IMR-90 (cell line): ENCODE results near the gene GPHB5. TPM values are rescaled to one million over a fixed set of nuclear protein-coding genes. Genes with fewer than 3 reads are reported as not detected.

ENCODE experiments used
- ATAC-seq: fragments of 200-7000 bp; cut with Tn5 transposase; 2 replicates; pipeline ENCODE4 v1.9.1; 2020; ENCODE audit warnings: low read depth, mild to moderate bottlenecking, moderate library complexity
- BruUV-seq: library from RNA; stranded (reverse); fragments of 400-500 nt; replicated peaks from 2 replicates; lab custom pipeline; 2021; lab: Mats Ljungman, UMichigan
- CTCF ChIA-PET: fragments of 300-600 bp; formaldehyde crosslinking; extraction: SDS; loops from one replicate; lab custom pipeline; 2021; ENCODE audit warnings: antibody characterized with exemption; lab: Yijun Ruan, JAX
- POLR2A ChIA-PET: fragments of 300-600 bp; sonication (Branson Sonifier 250); formaldehyde crosslinking; loops from one replicate; lab custom pipeline; 2022; ENCODE audit warnings: antibody characterized with exemption; ENCODE audit not compliant: unreplicated experiment; lab: Charles Lee
- DNase-seq: peaks from one replicate; pipeline ENCODE4 v3.0.0; 2013
- H2AFZ ChIP-seq: replicated peaks from 2 replicates; pipeline ENCODE3; 2013; ENCODE audit warnings: low read length, mild to moderate bottlenecking; ENCODE audit not compliant: poor library complexity
- H2AK5ac ChIP-seq: 2 replicates; pipeline ENCODE4 v1.6.1; 2013; ENCODE audit warnings: low read depth, low read length, inconsistent platforms
- H2AK9ac ChIP-seq: replicated peaks from 2 replicates; pipeline ENCODE3; 2013; ENCODE audit warnings: mild to moderate bottlenecking, low read depth, low read length, moderate library complexity; ENCODE audit not compliant: poor library complexity
- H2BK120ac ChIP-seq: 2 replicates; pipeline ENCODE4 v1.6.1; 2013; ENCODE audit warnings: low read depth, low read length, inconsistent platforms
- H2BK15ac ChIP-seq: 3 replicates; pipeline ENCODE4 v1.6.1; 2013; ENCODE audit warnings: low read depth, low read length, inconsistent platforms
- H2BK20ac ChIP-seq: 2 replicates; pipeline ENCODE4 v1.6.1; 2013; ENCODE audit warnings: low read depth, mild to moderate bottlenecking, inconsistent platforms, low read length, moderate library complexity
- H2BK5ac ChIP-seq: 2 replicates; pipeline ENCODE4 v1.6.1; 2013; ENCODE audit warnings: mild to moderate bottlenecking, low read depth, low read length, inconsistent platforms; ENCODE audit not compliant: poor library complexity, severe bottlenecking
- H3K14ac ChIP-seq: replicated peaks from 2 replicates; pipeline ENCODE4 v1.6.1; 2013; ENCODE audit warnings: low read depth, low read length, inconsistent platforms
- H3K18ac ChIP-seq: 2 replicates; pipeline ENCODE4 v1.6.1; 2013; ENCODE audit warnings: low read depth, low read length, control low read depth
- H3K23ac ChIP-seq: 2 replicates; pipeline ENCODE4 v1.6.1; 2013; ENCODE audit warnings: low read depth, low read length, inconsistent platforms
- H3K27ac ChIP-seq: 2 replicates; pipeline ENCODE4 v1.5.1; 2013; ENCODE audit warnings: mild to moderate bottlenecking, control low read depth, low read length; ENCODE audit not compliant: insufficient read depth
- H3K27me3 ChIP-seq: 2 replicates; pipeline ENCODE4 v1.6.1; 2013; ENCODE audit warnings: low read length; ENCODE audit not compliant: control insufficient read depth, insufficient read depth
- H3K36me3 ChIP-seq: 2 replicates; pipeline ENCODE4 v1.6.1; 2013; ENCODE audit warnings: low read length, mixed read lengths; ENCODE audit not compliant: control insufficient read depth, insufficient read depth
- H3K4ac ChIP-seq: 2 replicates; pipeline ENCODE4 v1.6.1; 2013; ENCODE audit warnings: low read depth, low read length, inconsistent platforms
- H3K4me1 ChIP-seq: 2 replicates; pipeline ENCODE4 v1.6.1; 2013; ENCODE audit warnings: low read length, mixed read lengths; ENCODE audit not compliant: control insufficient read depth, insufficient read depth
- H3K4me2 ChIP-seq: 2 replicates; pipeline ENCODE4 v1.6.1; 2013; ENCODE audit warnings: low read depth, mild to moderate bottlenecking, control low read depth, low read length, moderate library complexity
- H3K4me3 ChIP-seq: 2 replicates; pipeline ENCODE4 v1.5.1; 2013; ENCODE audit warnings: low read depth, mild to moderate bottlenecking, control low read depth, low read length, moderate library complexity; ENCODE audit not compliant: insufficient read depth
- H3K56ac ChIP-seq: 2 replicates; pipeline ENCODE4 v1.6.1; 2013; ENCODE audit warnings: low read length, inconsistent platforms; ENCODE audit not compliant: insufficient read depth; ENCODE audit errors: extremely low read depth
- H3K79me1 ChIP-seq, 2 experiments: 2 replicates each; pipeline ENCODE4 v1.6.1; 2013; ENCODE audit warnings: low read length in 2 of 2, inconsistent platforms in 1 of 2, low read depth in 1 of 2
- H3K9ac ChIP-seq: 2 replicates; pipeline ENCODE4 v1.6.1; 2013; ENCODE audit warnings: low read depth, low read length, control low read depth
- H3K9me1 ChIP-seq: 2 replicates; pipeline ENCODE4 v1.6.1; 2013; ENCODE audit warnings: low read length, inconsistent platforms; ENCODE audit not compliant: insufficient read depth
- H3K9me3 ChIP-seq: 2 replicates; pipeline ENCODE4 v1.6.1; 2013; ENCODE audit warnings: low read length; ENCODE audit not compliant: control insufficient read depth, insufficient read depth
- H4K20me1 ChIP-seq: 2 replicates; pipeline ENCODE4 v1.6.1; 2013; ENCODE audit warnings: low read length, inconsistent platforms; ENCODE audit not compliant: insufficient read depth
- H4K5ac ChIP-seq: 2 replicates; pipeline ENCODE4 v1.6.1; 2013; ENCODE audit warnings: mild to moderate bottlenecking, low read depth, low read length, control low read depth
- H4K8ac ChIP-seq, 2 experiments: 2 replicates each; pipeline ENCODE4 v1.6.1; 2013; ENCODE audit warnings: low read depth in 2 of 2, low read length in 2 of 2, control low read depth in 1 of 2, inconsistent platforms in 1 of 2
- H4K91ac ChIP-seq: 2 replicates; pipeline ENCODE4 v1.6.1; 2013; ENCODE audit warnings: low read depth, low read length, inconsistent platforms; ENCODE audit not compliant: insufficient read depth
- BHLHE40 ChIP-seq: fragments of 150-350 bp; IDR thresholded peaks from 2 replicates; pipeline ENCODE4 v1.6.1; 2016; ENCODE audit warnings: mild to moderate bottlenecking, low read depth, low read length
- CEBPB ChIP-seq: IDR thresholded peaks from 2 replicates; pipeline ENCODE4 v1.6.1; 2012; ENCODE audit warnings: low read depth, low read length, improper control_type of control experiment
- CTCF ChIP-seq: conservative IDR thresholded peaks from 2 replicates; pipeline ENCODE4 v1.5.1; 2012; ENCODE audit warnings: mild to moderate bottlenecking, low read depth, low read length, improper control_type of control experiment
- ELK1 ChIP-seq: fragments of 150-350 bp; IDR thresholded peaks from 2 replicates; pipeline ENCODE4 v1.6.1; 2016; ENCODE audit warnings: low read depth, mild to moderate bottlenecking, low read length, moderate library complexity, borderline replicate concordance
- FOS ChIP-seq: fragments of 150-350 bp; IDR thresholded peaks from 2 replicates; pipeline ENCODE4 v1.6.1; 2016; ENCODE audit warnings: low read depth, low read length
- MAFK ChIP-seq: IDR thresholded peaks from 2 replicates; pipeline ENCODE4 v1.6.1; 2012; ENCODE audit warnings: low read depth, low read length, improper control_type of control experiment
- MAZ ChIP-seq: IDR thresholded peaks from 2 replicates; pipeline ENCODE4 v1.6.1; 2012; ENCODE audit warnings: low read depth, mild to moderate bottlenecking, low read length, improper control_type of control experiment, moderate library complexity, borderline replicate concordance
- MXI1 ChIP-seq: IDR thresholded peaks from 2 replicates; pipeline ENCODE4 v1.6.1; 2012; ENCODE audit warnings: low read depth, mild to moderate bottlenecking, low read length, moderate library complexity, borderline replicate concordance
- NFE2L2 ChIP-seq: fragments of 150-350 bp; IDR thresholded peaks from 2 replicates; pipeline ENCODE4 v1.6.1; 2016; ENCODE audit warnings: low read depth, mild to moderate bottlenecking, low read length
- SMC3 ChIP-seq: fragments of 150-350 bp; IDR thresholded peaks from 2 replicates; pipeline ENCODE4 v1.6.1; 2016; ENCODE audit warnings: low read depth, mild to moderate bottlenecking, antibody characterized with exemption, low read length, moderate library complexity
- WGBS, 2 experiments: methylation state at CpG; one replicate each; pipeline versions ENCODE4 v1.1.5 to v1.1.7; 2013; ENCODE audit warnings: missing lambda C conversion rate in 2 of 2; ENCODE audit not compliant: insufficient read length in 1 of 2; ENCODE audit errors: extremely low coverage in 2 of 2; 5-methylcytosine and 5-hydroxymethylcytosine counted together
- dilution Hi-C: fragments of 300-500 bp; cut with HindIII; formaldehyde crosslinking; loops from one replicate; pipeline ENCODE4 v1.14.3; 2018; ENCODE audit warnings: low sequenced_read_pairs; ENCODE audit not compliant: unreplicated experiment
- in situ Hi-C: fragments of 300-500 bp; cut with MboI; formaldehyde crosslinking; loops from 3 replicates; pipeline ENCODE4 v1.14.3; 2019; ENCODE audit warnings: low sequenced_read_pairs, inconsistent platforms, mixed read lengths
- intact Hi-C: fragments of 100-400 bp; cut with micrococcal nuclease; formaldehyde crosslinking; loops from 2 replicates; pipeline ENCODE4 v1.10.0; 2022
- polyA plus RNA-seq, 3 experiments: library from polyadenylated mRNA; depleted of rRNA; stranded (reverse); fragments of >200 nt; gene quantifications; 2 replicates each; pipeline ENCODE4 v1.2.3, GENCODE V29; 2012; ENCODE audit warnings: low replicate concordance in 1 of 3
- total RNA-seq: library from RNA; depleted of rRNA; stranded (reverse); fragments of >200 nt; gene quantifications from 2 replicates; pipeline ENCODE4 v1.2.3, GENCODE V29; 2012

The GPHB5 gene
- total and polyA plus RNA-seq, 2 of the 4 experiments (the other 2 are of a cell fraction) = not detected

DNA sequence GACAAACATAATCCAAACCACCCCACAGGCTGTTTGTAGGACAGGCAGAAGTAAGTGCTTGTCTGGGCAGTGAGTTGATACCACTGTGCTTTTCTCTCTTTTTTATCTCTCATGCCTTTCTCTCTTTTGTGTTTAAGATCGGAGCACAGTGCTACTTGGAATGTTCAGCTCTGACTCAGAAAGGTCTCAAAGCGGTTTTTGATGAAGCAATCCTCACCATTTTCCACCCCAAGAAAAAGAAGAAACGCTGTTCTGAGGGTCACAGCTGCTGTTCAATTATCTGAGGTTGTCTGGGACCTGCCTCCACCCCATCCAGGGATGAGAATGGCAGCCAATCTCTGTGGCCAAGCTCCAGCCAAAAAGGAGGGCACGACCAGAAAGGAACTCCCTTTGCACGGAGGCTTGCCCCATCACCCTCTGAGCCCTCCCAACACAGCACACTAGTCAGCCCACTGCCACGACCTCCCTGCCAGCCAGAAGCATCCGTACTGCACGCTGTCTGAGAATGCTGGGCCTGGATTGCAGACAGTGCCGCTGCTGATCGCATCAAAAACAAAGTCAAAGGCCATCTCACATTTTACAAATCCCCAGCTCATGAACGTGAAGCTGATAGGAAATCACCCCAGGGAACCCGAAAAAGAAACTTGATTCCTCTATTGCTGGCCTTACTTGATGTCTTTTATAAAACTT lies 27.8 kb downstream of the GPHB5 start:
- H2AK5ac ChIP-seq = no peak overlapping the region
- no peaks in the 10 kb centered on the region for H3K79me1 ChIP-seq
- no peak overlapping the region for H3K14ac ChIP-seq
- H4K5ac ChIP-seq = no peak overlapping the region
- TF ChIP-seq BHLHE40 (no peak), FOS (no peak), ELK1 (no peak), CEBPB (no peak), MAFK (no peak), MXI1 (no peak), SMC3 (no peak), CTCF (no peak), MAZ (no peak), NFE2L2 (no peak)
- no peak overlapping the region for H3K4me2 ChIP-seq
- H3K9me3 ChIP-seq = no peaks in the 10 kb centered on the region
- no peak overlapping the region for H2BK15ac ChIP-seq
- ATAC-seq (no peak), DNase-seq (no peak)
- no peaks in the 10 kb centered on the region for H3K4me1 ChIP-seq
- no peak overlapping the region for H3K4ac ChIP-seq
- ChIA-PET CTCF (no interaction called here), POLR2A (no interaction called here)
- H2AK9ac ChIP-seq = no peak overlapping the region
- no TSS peak for BruUV-seq
- H4K91ac ChIP-seq = no peak overlapping the region
- peaks cover 4% of the 10 kb centered on the region; the same call in 1 of the 2 replicates for H3K36me3 ChIP-seq
- no peaks in the 10 kb centered on the region for H3K9me1 ChIP-seq
- in situ Hi-C loops (no loop called here), dilution Hi-C loops (no loop called here), intact Hi-C loops (no loop called here)
- 87% methylated on average over 3 of the region's 12 CpGs; no CpG with 5 or more reads in 1 of the 2 experiments for WGBS, 2 experiments
- H2BK20ac ChIP-seq = no peak overlapping the region
- H3K9ac ChIP-seq = no peak overlapping the region
- H2AFZ ChIP-seq = no peak overlapping the region
- H3K27ac ChIP-seq = no peak overlapping the region
- H2BK120ac ChIP-seq = no peak overlapping the region
- no peak overlapping the region for H3K4me3 ChIP-seq
- H3K27me3 ChIP-seq = no peaks in the 10 kb centered on the region
- H4K20me1 ChIP-seq = no peaks in the 10 kb centered on the region
- no peak overlapping the region for H4K8ac ChIP-seq
- no peak overlapping the region for H2BK5ac ChIP-seq
- H3K18ac ChIP-seq = no peak overlapping the region
- H3K23ac ChIP-seq = no peak overlapping the region; the same call in 1 of the 2 replicates
- no peak overlapping the region for H3K56ac ChIP-seq
